SKM-1 (cell line): Measurements from ENCODE around the gene FAM124B.

Experiments
- DNase-seq: peaks from one replicate; lab custom pipeline; 2025; ENCODE audit not compliant: unreplicated experiment; lab: John Stamatoyannopoulos, UW

Gene FAM124B

GRCh38 chr2:224401641-224402342 lies at the start of gene FAM124B:
Gene FAM124B, minus strand, starts transcription at chr2:224402107. Its CDS starts 339 bp downstream, at chr2:224401768.
- no peak for DNase-seq

- DNase-seq, result no peak
Observed at GRCh38 chr2:224449212-224450147, 47.6 kb upstream of the FAM124B start.

GRCh38 chr2:224448236-224448635 lies 46.3 kb upstream of the FAM124B start:
- DNase-seq, result no peak

- DNase-seq, result no peak
Observed at GRCh38 chr2:224444783-224445182, 42.9 kb upstream of the FAM124B start.

GRCh38 chr2:224444021-224444420 lies 42.1 kb upstream of the FAM124B start:
- DNase-seq, result no peak

GRCh38 chr2:224442071-224442967 lies 40.4 kb upstream of the FAM124B start:
- no peak for DNase-seq

- no peak for DNase-seq
Observed at GRCh38 chr2:224440988-224441387, 39.1 kb upstream of the FAM124B start.

- DNase-seq, result no peak
Observed at GRCh38 chr2:224438726-224439125, 36.8 kb upstream of the FAM124B start.

- no peak for DNase-seq
Observed at GRCh38 chr2:224436634-224437033, 34.7 kb upstream of the FAM124B start.

GRCh38 chr2:224434618-224435017 lies 32.7 kb upstream of the FAM124B start:
- no peak for DNase-seq

GRCh38 chr2:224433442-224433841 lies 31.5 kb upstream of the FAM124B start:
- no peak for DNase-seq

- DNase-seq, result no peak
Observed at GRCh38 chr2:224432003-224432579, 30.2 kb upstream of the FAM124B start.

- no peak for DNase-seq
Observed at GRCh38 chr2:224429441-224429810, 27.5 kb upstream of the FAM124B start.

GRCh38 chr2:224428787-224429440 lies 27.0 kb upstream of the FAM124B start:
- DNase-seq, result no peak

- DNase-seq, result no peak
Observed at GRCh38 chr2:224427471-224427870, 25.6 kb upstream of the FAM124B start.

GRCh38 chr2:224426656-224427055 lies 24.7 kb upstream of the FAM124B start:
- DNase-seq, result no peak

GRCh38 chr2:224421065-224421464 lies 19.2 kb upstream of the FAM124B start:
- DNase-seq, result no peak

GRCh38 chr2:224417947-224418346 lies 16.0 kb upstream of the FAM124B start:
- no peak for DNase-seq

GRCh38 chr2:224417361-224417729 lies 15.4 kb upstream of the FAM124B start:
- DNase-seq, result no peak

GRCh38 chr2:224416656-224417360 lies 14.9 kb upstream of the FAM124B start:
- DNase-seq, result no peak
